Mammary epithelial cell (primary cell): ENCODE measurements around the gene VWA5B1.

Experiments
- CTCF ChIP-seq, 2 donors: IDR thresholded peaks in 1 of 2; conservative IDR thresholded peaks in 1 of 2; 2 replicates each; pipeline ENCODE4 v1.5.1; 2011 to 2012; ENCODE audit warnings: inconsistent platforms in 2 of 2, low read length in 2 of 2, mild to moderate bottlenecking in 2 of 2, control low read depth in 1 of 2, low read depth in 1 of 2; ENCODE audit not compliant: insufficient read depth in 1 of 2; ENCODE audit errors: extremely low read depth in 1 of 2
- EZH2 ChIP-seq: IDR thresholded peaks from 2 replicates; pipeline ENCODE4 v1.6.1; 2012; ENCODE audit warnings: low read length, inconsistent platforms, borderline replicate concordance

GRCh38 chr1:20379075-20379474, 88.4 kb downstream of the VWA5B1 start:
- TF ChIP-seq CTCF (conservative IDR thresholded peaks at IDR 0.05 in 1 of 2, IDR thresholded peaks at IDR 0.05 in 1 of 2; ENCODE audit: extremely low read depth in 1 of 2, insufficient read depth in 1 of 2, low read depth in 1 of 2, low read length in 2 of 2) (no peak), EZH2 (no peak)
